Measurements from ENCODE around the gene PIP5K1C. TPM values are rescaled to one million over a fixed set of nuclear protein-coding genes. Genes with fewer than 3 reads are reported as not detected.

PIP5K1C gene
- total RNA-seq, 1 experiment from 2014 or later: 34.0 TPM

DNA sequence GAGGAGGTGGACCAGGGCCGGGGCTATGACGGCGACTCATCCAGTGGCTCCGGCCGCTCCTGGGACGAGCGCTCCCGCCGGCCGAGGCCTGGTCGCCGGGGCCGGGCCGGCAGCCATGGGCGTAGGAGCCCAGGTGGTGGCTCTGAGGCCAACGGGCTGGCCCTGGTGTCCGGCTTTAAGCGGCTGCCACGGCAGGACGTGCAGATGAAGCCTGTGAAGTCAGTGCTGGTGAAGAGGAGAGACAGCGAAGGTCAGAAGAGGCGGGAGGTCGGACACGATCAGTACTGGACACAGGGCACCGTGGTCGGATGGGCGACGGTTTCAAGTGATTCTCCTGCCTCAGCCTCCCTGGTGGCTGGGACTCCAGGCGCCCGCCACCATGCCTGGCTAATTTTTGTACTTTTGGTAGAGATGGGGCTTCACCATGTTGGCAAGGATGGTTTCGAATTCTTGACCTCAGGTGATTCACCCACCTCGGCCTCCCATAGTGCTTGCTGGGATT, 30.2 kb upstream of the PIP5K1C start:
- Mint-ChIP-seq H3K4me3 (no peak overlapping the region), H3K4me1 (peaks cover 3% of the 10 kb centered on the region; the same call in 1 of the 2 replicates), H3K27ac (no peak overlapping the region), H3K36me3 (peaks cover 8% of the 10 kb centered on the region), H3K9me3 (peaks cover 8% of the 10 kb centered on the region), H3K27me3 (ENCODE audit: low read depth) (no peaks in the 10 kb centered on the region)
- TF ChIP-seq ZNF396 (CRISPR knock-in tag; IDR thresholded peaks at IDR 0.05; ENCODE audit: borderline replicate concordance) (no peak), ZNF263 (CRISPR knock-in tag; IDR thresholded peaks at IDR 0.05; ENCODE audit: low read depth) (no peak), ATF1 (CRISPR knock-in tag; IDR thresholded peaks at IDR 0.05) (no peak), ZNF532 (CRISPR knock-in tag; IDR thresholded peaks at IDR 0.05; ENCODE audit: borderline replicate concordance) (no peak), ZNF423 (CRISPR knock-in tag; IDR thresholded peaks at IDR 0.05) (no peak), OVOL2 (CRISPR knock-in tag; IDR thresholded peaks at IDR 0.05; ENCODE audit: borderline replicate concordance) (no peak), ZNF219 (CRISPR knock-in tag; IDR thresholded peaks at IDR 0.05; ENCODE audit: borderline replicate concordance) (no peak), TP53 (CRISPR knock-in tag; IDR thresholded peaks at IDR 0.05) (no peak), MYBL2 (CRISPR knock-in tag; IDR thresholded peaks at IDR 0.05) (no peak), GABPB1 (CRISPR knock-in tag; IDR thresholded peaks at IDR 0.05) (no peak), TEAD1 (CRISPR knock-in tag; IDR thresholded peaks at IDR 0.05) (no peak), IRF2 (CRISPR knock-in tag; IDR thresholded peaks at IDR 0.05; ENCODE audit: borderline replicate concordance, low read depth) (no peak)
- TF ChIP-seq, protein P1, sequence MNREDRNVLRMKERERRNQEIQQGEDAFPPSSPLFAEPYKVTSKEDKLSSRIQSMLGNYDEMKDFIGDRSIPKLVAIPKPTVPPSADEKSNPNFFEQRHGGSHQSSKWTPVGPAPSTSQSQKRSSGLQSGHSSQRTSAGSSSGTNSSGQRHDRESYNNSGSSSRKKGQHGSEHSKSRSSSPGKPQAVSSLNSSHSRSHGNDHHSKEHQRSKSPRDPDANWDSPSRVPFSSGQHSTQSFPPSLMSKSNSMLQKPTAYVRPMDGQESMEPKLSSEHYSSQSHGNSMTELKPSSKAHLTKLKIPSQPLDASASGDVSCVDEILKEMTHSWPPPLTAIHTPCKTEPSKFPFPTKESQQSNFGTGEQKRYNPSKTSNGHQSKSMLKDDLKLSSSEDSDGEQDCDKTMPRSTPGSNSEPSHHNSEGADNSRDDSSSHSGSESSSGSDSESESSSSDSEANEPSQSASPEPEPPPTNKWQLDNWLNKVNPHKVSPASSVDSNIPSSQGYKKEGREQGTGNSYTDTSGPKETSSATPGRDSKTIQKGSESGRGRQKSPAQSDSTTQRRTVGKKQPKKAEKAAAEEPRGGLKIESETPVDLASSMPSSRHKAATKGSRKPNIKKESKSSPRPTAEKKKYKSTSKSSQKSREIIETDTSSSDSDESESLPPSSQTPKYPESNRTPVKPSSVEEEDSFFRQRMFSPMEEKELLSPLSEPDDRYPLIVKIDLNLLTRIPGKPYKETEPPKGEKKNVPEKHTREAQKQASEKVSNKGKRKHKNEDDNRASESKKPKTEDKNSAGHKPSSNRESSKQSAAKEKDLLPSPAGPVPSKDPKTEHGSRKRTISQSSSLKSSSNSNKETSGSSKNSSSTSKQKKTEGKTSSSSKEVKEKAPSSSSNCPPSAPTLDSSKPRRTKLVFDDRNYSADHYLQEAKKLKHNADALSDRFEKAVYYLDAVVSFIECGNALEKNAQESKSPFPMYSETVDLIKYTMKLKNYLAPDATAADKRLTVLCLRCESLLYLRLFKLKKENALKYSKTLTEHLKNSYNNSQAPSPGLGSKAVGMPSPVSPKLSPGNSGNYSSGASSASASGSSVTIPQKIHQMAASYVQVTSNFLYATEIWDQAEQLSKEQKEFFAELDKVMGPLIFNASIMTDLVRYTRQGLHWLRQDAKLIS (CRISPR knock-in tag; IDR thresholded peaks at IDR 0.05; ENCODE audit: borderline replicate concordance): no peak
- ChIA-PET CTCF (interaction anchor here (1.2 kb wide), 1 partner anchor 9 kb away, joined by 3 read pairs; no protein-coding TSS in a partner anchor), POLR2A (no interaction called here)
- no peak for ATAC-seq
- DNase-seq (ENCODE audit: low spot score): no peak

GRCh38 chr19:3725640-3726310, 25.5 kb upstream of the PIP5K1C start:
- POLR2A ChIA-PET: no interaction called here
- peaks cover 5% of the 10 kb centered on the region for H3K9me3 Mint-ChIP-seq
- DNase-seq (ENCODE audit: low spot score) (peak; percentile 68), ATAC-seq (peak; percentile 14)
- H3K4me1 Mint-ChIP-seq: peaks cover 16% of the 10 kb centered on the region
- CTCF ChIA-PET: interaction anchor here (1.1 to 1.4 kb wide), 4 partner anchors 33 to 199 kb away, joined by 3 to 6 read pairs (median 4); partner anchors contain the start of gene MRPL54
- H3K36me3 Mint-ChIP-seq: peaks cover under 1% of the 10 kb centered on the region; the same call in 1 of the 2 replicates
- no peaks in the 10 kb centered on the region for H3K27me3 Mint-ChIP-seq (ENCODE audit: low read depth)
- H3K27ac Mint-ChIP-seq: no peak overlapping the region
- H3K4me3 Mint-ChIP-seq: no peak overlapping the region
- TF ChIP-seq ATF6 (CRISPR knock-in tag; IDR thresholded peaks at IDR 0.05): no peak
- TF ChIP-seq, protein P2, sequence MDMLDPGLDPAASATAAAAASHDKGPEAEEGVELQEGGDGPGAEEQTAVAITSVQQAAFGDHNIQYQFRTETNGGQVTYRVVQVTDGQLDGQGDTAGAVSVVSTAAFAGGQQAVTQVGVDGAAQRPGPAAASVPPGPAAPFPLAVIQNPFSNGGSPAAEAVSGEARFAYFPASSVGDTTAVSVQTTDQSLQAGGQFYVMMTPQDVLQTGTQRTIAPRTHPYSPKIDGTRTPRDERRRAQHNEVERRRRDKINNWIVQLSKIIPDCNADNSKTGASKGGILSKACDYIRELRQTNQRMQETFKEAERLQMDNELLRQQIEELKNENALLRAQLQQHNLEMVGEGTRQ (CRISPR knock-in tag; IDR thresholded peaks at IDR 0.05): peak; percentile 48; the same call in 1 of the 2 replicates
- TF ChIP-seq, protein P3, sequence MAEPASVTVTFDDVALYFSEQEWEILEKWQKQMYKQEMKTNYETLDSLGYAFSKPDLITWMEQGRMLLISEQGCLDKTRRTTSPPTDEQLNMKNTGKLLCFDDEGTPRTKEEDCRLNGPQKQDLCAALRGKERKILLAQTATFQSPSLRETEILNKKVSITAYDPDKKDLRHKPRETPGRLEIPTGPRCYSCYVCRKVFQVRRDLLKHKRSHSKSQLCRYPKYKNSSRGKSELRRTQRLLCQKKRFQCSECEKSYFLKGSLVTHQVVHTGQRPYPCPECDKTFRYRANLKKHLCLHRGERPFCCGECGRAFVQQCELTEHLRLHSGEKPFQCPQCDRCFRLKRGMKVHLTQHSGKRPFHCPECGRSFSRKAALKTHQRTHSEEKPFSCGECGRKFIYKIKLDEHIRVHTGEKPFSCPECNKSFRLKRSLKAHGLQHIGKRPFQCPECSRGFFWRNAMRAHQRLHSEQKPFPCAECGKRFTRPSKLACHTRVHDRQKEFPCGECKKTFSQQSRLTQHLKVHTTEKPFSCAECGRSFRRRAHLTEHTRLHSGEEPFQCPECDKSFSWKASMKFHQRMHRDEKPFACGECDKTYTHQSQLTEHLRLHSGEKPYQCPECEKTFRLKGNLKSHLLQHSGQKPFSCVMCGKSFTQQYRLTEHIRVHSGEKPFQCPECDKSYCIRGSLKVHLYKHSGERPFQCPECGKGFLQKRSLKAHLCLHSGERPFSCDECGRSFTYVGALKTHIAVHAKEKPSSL (CRISPR knock-in tag; conservative IDR thresholded peaks at IDR 0.05): no peak
- TF ChIP-seq TP53 (CRISPR knock-in tag; IDR thresholded peaks at IDR 0.05): no peak
- TF ChIP-seq ZNF423 (CRISPR knock-in tag; IDR thresholded peaks at IDR 0.05): peak; percentile 78
- no peak for TF ChIP-seq EMX1 (CRISPR knock-in tag; IDR thresholded peaks at IDR 0.05)
- no peak for TF ChIP-seq ZNF263 (CRISPR knock-in tag; IDR thresholded peaks at IDR 0.05; ENCODE audit: low read depth)
- TF ChIP-seq SP1 (CRISPR knock-in tag; conservative IDR thresholded peaks at IDR 0.05): peak; percentile 62; the same call in 1 of the 2 replicates
- TF ChIP-seq NFYB (CRISPR knock-in tag; conservative IDR thresholded peaks at IDR 0.05; ENCODE audit: low read depth): no peak; the same call in 1 of the 2 replicates
- TF ChIP-seq RELA (CRISPR knock-in tag; IDR thresholded peaks at IDR 0.05; ENCODE audit: borderline replicate concordance): no peak
- TF ChIP-seq TEAD1 (CRISPR knock-in tag; IDR thresholded peaks at IDR 0.05): 0 out of 2 replicates have a peak, but pooled peaks have one; percentile 20
- no peak for TF ChIP-seq GTF2I (CRISPR knock-in tag; conservative IDR thresholded peaks at IDR 0.05)
